GM12892 (cell line): ENCODE data around the gene DOK3.

ENCODE experiments used
- POLR2A ChIP-seq: IDR thresholded peaks from 2 replicates; pipeline ENCODE4 v1.6.1; 2011; ENCODE audit warnings: low read depth, low read length, control low read depth
- POLR2AphosphoS5 ChIP-seq: IDR thresholded peaks from 2 replicates; pipeline ENCODE4 v1.6.1; 2011; ENCODE audit warnings: low read depth, low read length, control low read depth
- TAF1 ChIP-seq: IDR thresholded peaks from 2 replicates; pipeline ENCODE4 v1.6.1; 2011; ENCODE audit warnings: low read depth, mild to moderate bottlenecking, control low read depth, low read length, borderline replicate concordance

DNA sequence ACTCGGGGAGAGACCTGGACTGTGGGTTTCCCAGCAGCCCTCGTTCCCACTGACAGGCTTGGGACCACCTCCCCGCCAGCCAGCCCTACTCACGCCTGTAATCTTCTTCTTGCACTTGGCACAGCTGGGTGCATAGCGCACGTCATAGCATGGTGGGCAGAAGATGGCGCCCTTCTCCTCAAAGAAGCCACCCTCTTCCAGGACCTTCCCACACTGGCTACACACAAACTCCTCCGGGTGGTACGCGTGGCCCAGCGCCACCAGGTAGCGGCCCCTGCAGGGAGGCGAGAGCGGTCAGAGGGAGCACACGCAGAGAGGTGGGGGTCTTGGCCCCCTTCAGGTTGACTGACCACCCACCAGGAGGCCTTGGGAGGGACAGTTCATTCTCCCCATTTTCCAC, 21.7 kb downstream of the DOK3 start:
- no peak for TF ChIP-seq POLR2A
- TF ChIP-seq TAF1, result no peak
- no peak for TF ChIP-seq POLR2AphosphoS5
